HG03066 (cell line): Measurements from ENCODE around the gene PRR9.
"Not testable (repeated sequence)": the region's sequence is repeated elsewhere in the genome, so short reads cannot be mapped to it uniquely, and the experiment has no call there.

ENCODE experiments used
- ATAC-seq: cut with Tn5 transposase; IDR thresholded peaks from one replicate; pipeline ENCODE4 v1.9.1; 2021; ENCODE audit warnings: low read depth; ENCODE audit not compliant: unreplicated experiment

PRR9 gene

GRCh38 chr1:153229076-153229829 is 11.9 kb downstream of the PRR9 start:
- not testable (repeated sequence) for ATAC-seq

GRCh38 chr1:153231363-153231762 is 14.0 kb downstream of the PRR9 start:
- ATAC-seq, result no peak

DNA sequence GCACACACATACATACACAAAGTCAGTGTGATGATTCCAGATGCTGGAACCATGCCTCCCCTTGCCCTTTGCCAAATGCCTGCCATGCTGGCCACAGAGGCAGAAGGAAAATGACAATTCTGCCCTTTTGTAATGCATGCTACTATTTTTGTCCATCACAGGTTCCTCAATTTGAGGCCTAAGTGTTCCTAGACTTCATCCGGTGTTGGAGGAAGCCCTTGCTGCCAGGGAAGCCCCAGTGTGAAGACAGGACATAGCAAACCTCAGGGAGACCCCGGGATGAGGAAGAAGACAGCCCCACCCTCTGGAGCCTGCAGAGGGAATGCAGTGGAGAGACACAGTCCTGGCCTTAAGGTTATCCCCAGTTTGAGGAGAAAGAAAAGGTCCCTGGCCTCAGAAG is 14.4 kb downstream of the PRR9 start:
- no peak for ATAC-seq

- no peak for ATAC-seq
These were observed 15.2 kb downstream of the PRR9 start for GRCh38 chr1:153232553-153232952.

DNA sequence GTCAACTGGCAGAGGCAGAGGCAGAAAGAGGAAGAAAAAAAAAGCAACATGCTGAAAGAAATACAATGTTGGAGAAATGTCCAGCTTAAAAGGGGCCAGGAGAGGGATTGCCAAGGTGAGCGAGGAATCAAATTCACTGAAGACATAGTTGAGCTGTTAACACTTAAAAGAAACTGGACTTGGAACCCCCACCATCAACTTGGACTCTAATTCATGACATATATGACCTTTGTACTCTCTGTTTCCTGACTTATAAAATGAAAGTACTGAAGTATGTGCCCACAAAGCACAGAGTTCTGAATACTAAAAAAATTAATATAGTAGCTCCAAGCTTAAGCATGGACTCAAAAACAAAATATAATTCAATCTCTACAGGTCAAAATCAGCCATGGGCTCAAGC is 16.1 kb downstream of the PRR9 start:
- ATAC-seq, result no peak

- no peak for ATAC-seq
These were observed 21.1 kb downstream of the PRR9 start for GRCh38 chr1:153238527-153238926.

DNA sequence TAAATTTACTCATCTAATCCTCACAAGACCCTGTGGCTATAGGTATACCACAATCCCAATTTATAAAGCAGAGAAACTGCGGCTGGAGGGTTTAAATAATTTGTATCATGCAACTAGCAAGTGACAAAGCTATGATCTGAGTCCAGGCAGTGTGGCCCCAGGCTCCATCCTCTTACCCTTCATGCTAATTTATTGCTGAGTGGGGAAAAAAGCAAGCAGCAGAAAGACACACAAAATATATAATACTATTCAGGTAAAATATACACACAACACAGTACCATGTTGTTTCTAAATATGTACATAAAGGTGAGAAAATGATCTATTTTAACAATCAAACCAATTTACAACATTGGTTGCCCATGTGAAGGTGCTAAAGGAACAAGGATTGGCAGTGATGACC is 24.8 kb downstream of the PRR9 start:
- no peak for ATAC-seq

DNA sequence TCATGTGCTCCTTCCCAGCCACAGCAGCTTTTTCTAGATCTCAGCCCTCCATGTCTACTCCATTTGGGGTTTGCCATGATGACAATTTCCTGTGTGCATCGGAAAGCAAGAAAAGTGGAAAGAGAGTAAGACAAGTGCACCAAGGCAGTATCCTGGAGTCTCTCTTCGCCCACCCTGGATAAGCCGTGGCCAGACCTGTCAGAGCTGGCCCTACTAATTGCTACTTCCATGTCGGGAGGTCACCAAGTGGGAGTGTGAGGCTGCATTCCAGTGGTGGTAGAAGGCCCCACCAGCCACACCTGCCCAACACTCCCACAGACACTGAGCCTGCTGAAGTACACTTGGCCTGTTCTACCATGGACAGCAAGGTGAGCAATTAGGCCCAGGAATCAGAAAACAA is 28.1 kb downstream of the PRR9 start:
- no peak for ATAC-seq

DNA sequence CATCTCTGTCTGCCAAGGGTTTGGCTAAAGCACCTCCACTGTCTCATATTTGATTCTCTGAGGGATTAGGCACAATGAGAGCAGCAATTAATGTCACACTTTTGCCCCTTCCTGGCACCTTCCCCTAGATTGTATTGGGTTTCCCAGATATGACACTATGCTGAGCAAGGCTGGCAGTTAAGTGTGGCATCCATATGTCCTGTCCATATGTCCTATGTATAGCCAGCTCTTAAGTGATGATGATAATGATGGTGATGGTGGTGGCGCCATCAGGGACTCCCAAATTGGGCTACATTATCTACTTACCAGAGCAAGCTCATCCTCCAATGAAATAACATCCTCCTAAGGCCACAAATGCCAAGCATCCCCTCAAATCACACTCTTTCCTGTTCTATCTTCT is 28.6 kb downstream of the PRR9 start:
- ATAC-seq, result no peak

GRCh38 chr1:153246825-153247224 is 29.4 kb downstream of the PRR9 start:
- no peak for ATAC-seq

DNA sequence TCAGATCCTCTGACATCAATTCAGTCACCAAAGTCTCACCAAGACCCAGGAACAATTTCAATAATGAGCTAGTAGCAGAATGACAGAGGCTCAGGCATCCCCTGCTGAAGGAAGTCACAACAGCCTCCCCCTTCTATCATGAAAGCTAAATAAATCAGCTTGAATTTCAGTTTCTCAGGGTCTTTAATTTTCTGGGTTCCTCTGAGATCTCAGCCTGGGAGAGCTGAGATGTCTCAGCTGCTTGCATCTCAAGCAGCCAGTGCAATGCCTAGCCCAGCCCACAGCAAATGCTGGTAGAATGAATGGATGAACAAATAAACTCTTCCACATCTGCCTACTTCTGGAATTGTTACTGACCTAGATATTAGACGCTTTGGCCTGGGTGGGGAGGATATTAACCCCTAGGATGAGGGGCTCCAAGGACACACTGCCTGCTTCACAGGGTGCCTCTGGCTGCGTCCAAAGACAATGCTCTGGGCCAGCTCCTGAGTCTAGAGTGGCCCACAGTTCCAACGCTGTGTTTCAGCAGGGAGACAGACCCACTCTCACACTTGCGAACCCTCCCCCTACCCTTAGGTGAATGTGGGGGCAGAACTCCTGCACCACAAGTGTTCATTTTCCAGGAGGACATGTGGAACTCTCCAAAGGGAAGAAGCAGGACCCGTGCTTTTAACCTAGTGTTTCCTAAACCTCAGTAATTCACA is 30.9 kb downstream of the PRR9 start:
- ATAC-seq, result no peak

- no peak for ATAC-seq
These were observed 32.8 kb downstream of the PRR9 start for GRCh38 chr1:153250166-153250565.

GRCh38 chr1:153251087-153251486 is 33.7 kb downstream of the PRR9 start:
- ATAC-seq, result no peak

- ATAC-seq, result no peak
These were observed 34.2 kb downstream of the PRR9 start for GRCh38 chr1:153251562-153251961.

DNA sequence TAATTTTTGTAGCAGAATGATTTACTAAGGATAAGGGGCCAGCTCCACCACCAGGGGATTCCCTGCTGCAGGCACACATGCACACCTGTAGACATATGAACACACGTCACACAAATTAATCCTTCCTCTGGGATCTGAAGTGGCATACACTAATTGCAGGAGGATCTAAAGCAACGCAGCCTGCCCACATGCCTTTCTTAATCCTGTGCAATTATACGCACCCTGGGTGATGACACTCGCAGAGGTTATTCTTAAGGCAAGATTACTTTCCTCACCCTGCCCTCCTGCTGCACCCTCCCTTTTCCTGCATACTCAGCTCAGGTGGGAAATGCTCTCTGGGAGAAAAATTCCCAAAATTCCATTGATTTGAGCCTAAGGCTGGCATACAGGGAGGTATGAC is 34.6 kb downstream of the PRR9 start:
- ATAC-seq, result no peak

DNA sequence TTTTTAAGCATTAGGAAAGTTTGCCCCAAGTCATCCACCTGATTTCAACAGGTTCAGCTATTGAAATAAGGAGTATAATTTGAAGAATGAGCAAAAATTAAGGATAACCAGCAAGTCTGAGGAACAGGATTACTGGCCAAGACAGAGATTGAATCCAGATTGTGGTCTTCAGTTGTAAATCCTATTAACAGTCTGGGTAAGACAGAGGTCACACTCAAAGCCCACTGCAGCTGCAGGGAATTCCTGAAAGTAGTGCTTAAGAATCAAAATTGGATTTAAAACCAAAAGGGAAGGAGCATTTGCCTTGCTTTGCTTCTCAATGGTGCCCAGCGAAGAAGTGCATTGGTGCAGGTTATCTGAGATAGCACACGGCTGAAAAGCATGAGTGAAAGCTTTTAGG is 35.7 kb downstream of the PRR9 start:
- no peak for ATAC-seq

GRCh38 chr1:153253693-153254092 is 36.3 kb downstream of the PRR9 start:
- ATAC-seq, result no peak

- ATAC-seq, result no peak
These were observed 42.0 kb downstream of the PRR9 start, which contains the start of gene LORICRIN for GRCh38 chr1:153259387-153259786. Gene LORICRIN (plus strand): TSS chr1:153259687. CDS start chr1:153260950, 1,263 bp downstream.

GRCh38 chr1:153260585-153261280 is 43.3 kb downstream of the PRR9 start:
- ATAC-seq, result no peak

DNA sequence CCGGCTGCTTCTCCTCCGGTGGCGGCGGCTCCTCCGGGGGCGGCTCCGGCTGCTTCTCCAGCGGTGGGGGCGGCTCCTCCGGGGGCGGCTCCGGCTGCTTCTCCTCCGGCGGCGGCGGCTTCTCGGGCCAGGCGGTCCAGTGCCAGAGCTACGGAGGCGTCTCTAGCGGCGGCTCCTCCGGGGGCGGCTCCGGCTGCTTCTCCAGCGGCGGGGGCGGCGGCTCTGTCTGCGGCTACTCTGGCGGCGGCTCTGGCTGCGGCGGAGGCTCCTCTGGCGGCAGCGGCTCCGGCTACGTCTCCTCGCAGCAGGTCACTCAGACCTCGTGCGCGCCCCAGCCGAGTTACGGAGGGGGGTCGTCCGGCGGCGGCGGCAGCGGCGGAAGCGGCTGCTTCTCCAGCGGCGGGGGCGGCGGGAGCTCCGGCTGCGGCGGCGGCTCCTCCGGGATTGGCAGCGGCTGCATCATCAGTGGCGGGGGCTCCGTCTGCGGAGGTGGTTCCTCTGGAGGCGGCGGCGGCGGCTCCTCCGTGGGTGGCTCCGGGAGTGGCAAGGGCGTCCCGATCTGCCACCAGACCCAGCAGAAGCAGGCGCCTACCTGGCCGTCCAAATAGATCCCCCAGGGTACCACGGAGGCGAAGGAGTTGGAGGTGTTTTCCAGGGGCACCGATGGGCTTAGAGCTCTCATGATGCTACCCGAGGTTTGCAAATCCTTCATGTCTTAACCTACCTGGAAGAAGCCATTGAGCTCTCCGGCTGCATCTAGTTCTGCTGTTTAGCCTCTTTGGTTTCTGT is 44.1 kb downstream of the PRR9 start:
- no peak for ATAC-seq

DNA sequence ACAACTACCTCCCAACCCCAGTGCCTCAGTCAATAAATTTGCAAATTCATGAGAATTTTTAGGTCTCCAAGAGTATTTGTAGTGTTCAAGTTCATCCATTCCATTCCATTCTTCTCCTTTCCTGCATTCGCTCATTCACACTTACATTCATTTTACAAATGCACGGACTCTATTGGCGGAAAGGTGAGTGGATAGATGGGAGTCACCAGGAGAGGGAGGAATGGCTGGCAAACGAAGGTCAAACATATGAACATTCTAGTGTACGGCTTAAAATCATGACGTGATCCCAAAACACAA is 44.6 kb downstream of the PRR9 start:
- no peak for ATAC-seq
